Muscle of arm (tissue), 14 donors: ENCODE results near the gene TIMELESS. TPM values are rescaled to one million over a fixed set of nuclear protein-coding genes. Genes with fewer than 3 reads are reported as not detected.
"Not testable (repeated sequence)": the region's sequence is repeated elsewhere in the genome, so short reads cannot be mapped to it uniquely, and the experiment has no call there.

Experiments
- DNase-seq: peaks from one replicate; pipeline ENCODE4 v3.0.0-alpha.2; 2013
- long read RNA-seq, 11 donors: transcript quantifications; one replicate each; lab custom pipeline, GENCODE V29; 2026
- polyA plus RNA-seq, 12 donors: library from polyadenylated mRNA; unstranded; fragments of 120-200 nt; gene quantifications; one replicate each; pipeline ENCODE4 v1.2.1, GENCODE V29; 2013; ENCODE audit not compliant: insufficient read length in 12 of 12

TIMELESS gene, protein sequence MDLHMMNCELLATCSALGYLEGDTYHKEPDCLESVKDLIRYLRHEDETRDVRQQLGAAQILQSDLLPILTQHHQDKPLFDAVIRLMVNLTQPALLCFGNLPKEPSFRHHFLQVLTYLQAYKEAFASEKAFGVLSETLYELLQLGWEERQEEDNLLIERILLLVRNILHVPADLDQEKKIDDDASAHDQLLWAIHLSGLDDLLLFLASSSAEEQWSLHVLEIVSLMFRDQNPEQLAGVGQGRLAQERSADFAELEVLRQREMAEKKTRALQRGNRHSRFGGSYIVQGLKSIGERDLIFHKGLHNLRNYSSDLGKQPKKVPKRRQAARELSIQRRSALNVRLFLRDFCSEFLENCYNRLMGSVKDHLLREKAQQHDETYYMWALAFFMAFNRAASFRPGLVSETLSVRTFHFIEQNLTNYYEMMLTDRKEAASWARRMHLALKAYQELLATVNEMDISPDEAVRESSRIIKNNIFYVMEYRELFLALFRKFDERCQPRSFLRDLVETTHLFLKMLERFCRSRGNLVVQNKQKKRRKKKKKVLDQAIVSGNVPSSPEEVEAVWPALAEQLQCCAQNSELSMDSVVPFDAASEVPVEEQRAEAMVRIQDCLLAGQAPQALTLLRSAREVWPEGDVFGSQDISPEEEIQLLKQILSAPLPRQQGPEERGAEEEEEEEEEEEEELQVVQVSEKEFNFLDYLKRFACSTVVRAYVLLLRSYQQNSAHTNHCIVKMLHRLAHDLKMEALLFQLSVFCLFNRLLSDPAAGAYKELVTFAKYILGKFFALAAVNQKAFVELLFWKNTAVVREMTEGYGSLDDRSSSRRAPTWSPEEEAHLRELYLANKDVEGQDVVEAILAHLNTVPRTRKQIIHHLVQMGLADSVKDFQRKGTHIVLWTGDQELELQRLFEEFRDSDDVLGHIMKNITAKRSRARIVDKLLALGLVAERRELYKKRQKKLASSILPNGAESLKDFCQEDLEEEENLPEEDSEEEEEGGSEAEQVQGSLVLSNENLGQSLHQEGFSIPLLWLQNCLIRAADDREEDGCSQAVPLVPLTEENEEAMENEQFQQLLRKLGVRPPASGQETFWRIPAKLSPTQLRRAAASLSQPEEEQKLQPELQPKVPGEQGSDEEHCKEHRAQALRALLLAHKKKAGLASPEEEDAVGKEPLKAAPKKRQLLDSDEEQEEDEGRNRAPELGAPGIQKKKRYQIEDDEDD
- 10 to 100 TPM in 9 of 12 donors, 1 to 10 TPM in 2, not detected in 1; 9.8 to 23.6 (median 16.1) TPM for polyA plus RNA-seq
- long read RNA-seq, donor 1, partial matches to known transcripts, result 7 of 7 reads
- long read RNA-seq, donor 1, other reads (novel, unspliced or antisense), result 0 of 7 reads
- long read RNA-seq, donor 2, result 0 reads
- long read RNA-seq, donor 3, full-length matches to known transcripts, result 1 of 1 reads
- long read RNA-seq, donor 3, partial matches to known transcripts, result 0 of 1 reads
- long read RNA-seq, donor 3, other reads (novel, unspliced or antisense), result 0 of 1 reads
- long read RNA-seq, donor 4, result 0 reads
- long read RNA-seq, donor 5, result 0 reads
- long read RNA-seq, donor 6, result 0 reads
- long read RNA-seq, donor 7, result 0 reads
- long read RNA-seq, donor 8, full-length matches to known transcripts, result 1 of 1 reads
- long read RNA-seq, donor 8, partial matches to known transcripts, result 0 of 1 reads
- long read RNA-seq, donor 8, other reads (novel, unspliced or antisense), result 0 of 1 reads
- long read RNA-seq, donor 9, result 0 reads
- long read RNA-seq, donor 10, full-length matches to known transcripts, result 1 of 1 reads
- long read RNA-seq, donor 10, partial matches to known transcripts, result 0 of 1 reads
- long read RNA-seq, donor 10, other reads (novel, unspliced or antisense), result 0 of 1 reads
- long read RNA-seq, donor 11, result 0 reads

- peak; percentile 94 for DNase-seq
These were observed at the start of gene TIMELESS for GRCh38 chr12:56448860-56449621. Gene TIMELESS, minus strand, starts transcription at chr12:56449426. Its CDS starts 15,256 bp downstream, at chr12:56434170.

- DNase-seq, result not testable (repeated sequence)
These were observed 49.1 kb upstream of the TIMELESS start for GRCh38 chr12:56498126-56498902.

DNA sequence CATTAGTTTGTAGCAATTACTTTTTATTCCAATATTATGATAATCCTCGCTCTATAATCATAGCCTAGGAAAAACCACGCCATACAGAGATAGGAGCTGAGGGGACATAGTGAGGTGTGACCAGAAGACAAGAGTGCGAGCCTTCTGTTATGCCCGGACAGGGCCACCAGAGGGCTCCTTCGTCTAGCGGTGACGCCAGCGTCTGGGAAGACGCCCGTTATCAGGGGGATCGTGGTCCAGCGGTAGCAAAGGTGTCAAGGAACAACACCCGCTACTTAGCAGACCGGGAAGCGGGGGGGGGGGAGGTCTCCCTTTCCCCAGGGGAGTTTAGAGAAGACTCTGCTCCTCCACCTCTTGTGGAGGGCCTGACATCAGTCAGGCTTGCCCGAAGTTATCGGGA, 47.5 kb upstream of the TIMELESS start:
- DNase-seq, result peak; percentile 30

DNA sequence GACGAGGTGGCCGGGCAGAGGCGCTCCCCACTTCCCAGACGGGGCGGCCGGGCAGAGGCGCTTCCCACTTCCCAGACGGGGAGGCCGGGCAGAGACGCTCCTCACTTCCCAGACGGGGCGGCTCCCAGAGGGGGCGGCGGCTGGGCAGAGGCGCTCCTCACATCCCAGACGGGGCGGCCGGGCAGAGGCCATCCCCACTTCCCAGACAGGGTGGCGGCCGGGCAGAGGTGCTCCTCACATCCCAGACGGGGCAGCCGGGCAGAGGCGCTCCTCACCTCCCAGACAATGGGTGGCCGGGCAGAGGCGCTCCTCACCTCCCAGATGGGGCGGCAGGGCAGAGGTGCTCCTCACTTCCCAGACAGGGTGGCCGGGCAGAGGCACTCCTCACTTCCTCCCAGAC, 45.3 kb upstream of the TIMELESS start:
- DNase-seq, result not testable (repeated sequence)

GRCh38 chr12:56494106-56494415, 44.8 kb upstream of the TIMELESS start:
- DNase-seq, result not testable (repeated sequence)

DNA sequence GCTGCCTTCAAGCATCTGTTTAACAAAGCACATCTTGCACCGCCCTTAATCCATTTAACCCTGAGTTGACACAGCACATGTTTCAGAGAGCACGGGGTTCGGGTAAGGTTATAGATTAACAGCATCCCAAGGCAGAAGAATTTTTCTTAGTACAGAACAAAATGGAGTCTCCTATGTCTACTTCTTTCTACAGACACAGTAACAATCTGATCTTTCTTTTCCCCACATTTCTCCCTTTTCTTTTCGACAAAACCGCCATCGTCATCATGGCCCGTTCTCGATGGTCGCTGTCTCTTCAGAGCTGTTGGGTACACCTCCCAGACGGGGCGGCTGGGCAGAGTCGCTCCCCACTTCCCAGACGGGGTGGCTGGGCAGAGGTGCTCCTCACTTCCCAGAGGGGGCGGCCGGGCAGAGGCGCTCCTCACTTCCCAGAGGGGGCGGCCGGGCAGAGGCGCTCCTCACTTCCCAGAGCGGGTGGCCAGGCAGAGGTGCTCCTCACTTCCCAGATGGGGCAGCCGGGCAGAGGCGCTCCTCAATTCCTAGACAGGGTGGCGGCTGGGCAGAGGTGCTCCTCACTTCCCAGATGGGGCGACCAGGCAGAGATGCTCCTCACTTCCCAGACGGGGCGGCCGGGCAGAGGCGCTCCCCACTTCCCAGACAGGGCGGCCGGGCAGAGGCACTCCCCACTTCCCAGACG, 44.3 kb upstream of the TIMELESS start:
- DNase-seq, result not testable (repeated sequence)

GRCh38 chr12:56490360-56490759, 41.1 kb upstream of the TIMELESS start:
- DNase-seq, result no peak

DNA sequence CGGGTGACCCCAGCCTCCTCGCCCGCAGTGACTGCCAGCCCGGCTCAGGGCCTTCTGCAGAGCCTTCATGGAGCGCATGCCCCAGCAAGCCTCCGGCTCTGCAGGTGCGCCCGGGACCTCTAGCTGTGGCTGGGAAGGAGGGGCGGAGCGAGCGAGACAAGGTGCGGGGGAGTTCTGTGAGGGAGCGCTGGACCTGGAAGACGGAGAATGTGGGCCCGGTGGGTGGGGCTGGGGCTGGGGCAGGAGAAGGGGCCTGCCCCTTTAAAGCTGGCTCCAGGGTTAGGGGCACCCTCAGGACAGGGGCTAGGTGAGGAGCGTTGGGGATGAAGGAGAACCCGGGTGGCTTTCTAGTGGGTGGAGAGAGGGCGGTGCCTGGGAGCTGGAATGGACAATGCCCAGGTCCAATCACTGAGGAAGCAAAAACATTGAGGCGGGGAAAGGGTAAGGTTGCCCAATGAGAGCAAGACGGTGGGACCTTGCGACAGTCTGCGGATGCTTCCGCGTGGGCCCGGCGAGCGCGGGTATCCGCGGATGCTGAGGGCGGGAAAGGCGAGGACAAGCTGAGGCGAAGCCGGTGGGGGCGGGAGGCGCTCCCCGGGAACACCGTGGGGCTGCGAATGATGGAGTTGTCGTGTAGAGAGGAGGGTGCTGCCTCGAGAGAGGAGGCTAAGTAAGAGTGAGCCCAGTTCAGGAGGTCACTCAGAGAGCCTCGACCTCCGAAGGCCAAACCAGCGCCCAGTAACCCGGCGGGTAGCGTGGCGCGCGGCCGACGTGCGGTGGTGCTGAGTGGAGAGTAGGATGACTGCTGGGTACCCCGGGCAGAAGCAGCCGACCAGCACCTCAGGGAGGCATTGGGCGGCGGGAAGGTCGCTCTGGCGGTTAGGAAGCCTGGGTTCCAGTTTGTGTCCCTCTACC, 39.1 kb upstream of the TIMELESS start, which contains the start of gene GLS2:
Gene GLS2 (minus strand): TSS at position 121 of the 915 bp plus-strand sequence. CDS start 43 bp downstream, at position 78.
- DNase-seq, result peak; percentile 59

DNA sequence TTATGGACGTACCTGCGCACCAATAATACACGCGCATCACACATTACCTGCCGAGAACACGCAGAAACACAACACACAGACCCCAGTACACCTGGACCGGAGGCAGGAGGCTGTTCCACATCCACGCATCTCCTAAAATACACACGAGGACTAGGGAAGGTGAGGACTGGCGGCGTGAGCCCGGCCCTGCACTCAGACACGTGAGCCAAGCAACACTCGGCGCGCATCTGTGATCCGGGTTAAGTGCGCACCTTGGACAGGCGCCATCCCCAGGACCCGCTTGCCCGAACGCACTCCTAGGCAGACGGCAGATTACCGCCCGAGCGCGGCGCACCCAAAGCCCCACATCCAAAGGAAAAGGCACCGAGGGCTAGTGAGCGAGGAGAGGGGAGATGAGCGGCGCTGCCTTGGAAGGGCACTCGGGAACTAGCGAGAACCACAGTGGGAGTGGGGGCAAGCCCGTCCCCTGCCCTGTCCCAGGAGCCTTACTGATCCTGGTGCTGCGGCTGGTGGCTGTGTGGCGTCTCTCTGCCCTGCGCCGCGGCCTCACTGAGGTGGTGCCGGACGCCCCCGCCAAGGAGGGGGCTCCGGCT, 38.3 kb upstream of the TIMELESS start:
- no peak for DNase-seq

DNA sequence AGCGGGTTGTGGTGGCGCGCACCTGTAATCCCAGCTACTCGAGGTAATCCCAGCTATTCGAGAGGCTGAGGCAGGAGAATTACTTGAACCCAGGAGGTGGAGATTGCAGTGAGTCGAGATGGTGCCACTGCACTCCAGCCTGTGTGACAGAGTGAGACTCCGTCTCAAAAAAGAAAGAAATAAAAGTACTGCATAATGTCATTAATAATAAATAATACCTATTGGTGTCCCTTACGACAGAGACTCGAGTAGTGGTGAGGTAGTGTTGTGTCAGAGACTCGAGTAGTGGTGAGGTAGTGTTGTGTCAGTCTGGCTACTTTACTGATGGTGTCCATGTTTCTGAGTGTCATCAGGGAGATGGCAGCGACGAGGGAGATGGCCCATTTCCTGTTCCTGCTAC, 37.5 kb upstream of the TIMELESS start:
- DNase-seq, result no peak

DNA sequence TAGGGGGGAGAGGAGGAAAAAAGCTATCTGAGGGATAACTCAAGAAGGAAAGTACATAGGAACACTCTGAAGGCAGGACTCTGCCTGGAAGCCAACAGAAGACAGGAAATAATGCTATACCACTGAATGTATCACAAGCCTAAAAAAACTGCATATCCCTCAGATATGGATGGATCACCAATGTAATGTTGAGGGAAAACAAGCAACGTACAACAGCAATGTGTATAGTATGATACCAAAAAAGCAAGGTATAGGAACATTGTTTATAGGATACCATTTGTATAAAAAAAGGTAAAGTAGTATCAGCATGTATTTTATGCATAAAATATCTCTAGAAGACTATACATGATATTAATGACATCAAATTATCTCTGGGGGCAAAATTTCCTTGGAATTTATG, 35.3 kb upstream of the TIMELESS start:
- no peak for DNase-seq

GRCh38 chr12:56479625-56480024, 30.4 kb upstream of the TIMELESS start:
- no peak for DNase-seq

- DNase-seq, result no peak
These were observed 28.4 kb upstream of the TIMELESS start for GRCh38 chr12:56477521-56478225.

DNA sequence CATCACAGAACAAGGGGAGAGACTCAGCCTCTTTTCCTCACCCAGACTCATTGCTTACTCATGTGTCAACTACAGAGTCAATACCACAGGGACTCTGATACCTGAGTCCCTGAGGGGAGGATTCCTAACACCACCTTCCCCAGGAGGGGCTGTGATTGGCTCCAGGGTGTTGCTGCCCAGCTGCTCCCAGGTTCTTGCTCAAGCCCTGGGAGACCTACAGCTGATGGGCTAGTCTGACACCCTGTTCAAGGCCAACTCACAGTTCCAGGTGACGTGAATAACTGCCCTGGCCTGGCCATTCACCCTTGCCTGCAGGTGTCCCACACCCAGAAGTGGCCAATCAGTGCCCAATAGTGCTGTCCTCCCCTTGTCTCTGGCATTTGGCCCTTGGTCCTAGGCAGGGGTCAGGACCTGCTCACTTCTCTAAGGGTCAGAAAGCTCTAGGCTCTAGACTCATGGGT, 27.8 kb upstream of the TIMELESS start:
- no peak for DNase-seq

GRCh38 chr12:56476143-56476542, 26.9 kb upstream of the TIMELESS start:
- no peak for DNase-seq

- DNase-seq, result no peak
These were observed 25.2 kb upstream of the TIMELESS start for GRCh38 chr12:56474389-56474788.
